RWPE1 (cell line): ENCODE results near the gene GRID2.

Experiments used
- CTCF ChIA-PET: fragments of 350-600 bp; sonication (Branson Sonifier 250); formaldehyde crosslinking; extraction: SDS; loops from one replicate; lab custom pipeline; 2021; lab: Yijun Ruan, JAX
- POLR2A ChIA-PET: fragments of 400-600 bp; formaldehyde crosslinking; extraction: SDS; loops from one replicate; lab custom pipeline; 2020; ENCODE audit warnings: antibody characterized with exemption; ENCODE audit not compliant: low non-redundant PET; lab: Yijun Ruan, JAX
- DNase-seq: peaks from one replicate; pipeline ENCODE4 v3.0.0; 2012; ENCODE audit warnings: low spot score
- H3K27ac ChIP-seq: fragments of 450-650 bp; 2 replicates; pipeline ENCODE4 v1.5.1; 2017
- CTCF ChIP-seq: fragments of 450-650 bp; conservative IDR thresholded peaks from 2 replicates; pipeline ENCODE4 v1.5.1; 2017; ENCODE audit warnings: low read depth, mild to moderate bottlenecking

The GRID2 gene

GRCh38 chr4:92346289-92346688 lies 42.5 kb downstream of the GRID2 start:
- POLR2A ChIA-PET, result no interaction called here
- no peak for DNase-seq
- CTCF ChIA-PET, result no interaction called here
- no peak overlapping the region for H3K27ac ChIP-seq
- TF ChIP-seq CTCF, result no peak

- CTCF ChIA-PET, result no interaction called here
- no peak for TF ChIP-seq CTCF
- H3K27ac ChIP-seq, result no peak overlapping the region
- POLR2A ChIA-PET, result no interaction called here
- DNase-seq, result no peak
Measured at GRCh38 chr4:92357966-92358365, 54.2 kb downstream of the GRID2 start.

GRCh38 chr4:92359491-92359890 lies 55.7 kb downstream of the GRID2 start:
- ChIA-PET CTCF (no interaction called here), POLR2A (no interaction called here)
- no peak for TF ChIP-seq CTCF
- no peak overlapping the region for H3K27ac ChIP-seq
- no peak for DNase-seq

GRCh38 chr4:92362028-92362427 lies 58.3 kb downstream of the GRID2 start:
- DNase-seq, result no peak
- CTCF ChIA-PET, result no interaction called here
- H3K27ac ChIP-seq, result no peak overlapping the region
- TF ChIP-seq CTCF, result no peak
- POLR2A ChIA-PET, result no interaction called here

- ChIA-PET POLR2A (no interaction called here), CTCF (no interaction called here)
- no peak for TF ChIP-seq CTCF
- no peak for DNase-seq
- H3K27ac ChIP-seq, result no peak overlapping the region
Measured at GRCh38 chr4:92368653-92369052, 64.9 kb downstream of the GRID2 start.

GRCh38 chr4:92381616-92382015 lies 77.8 kb downstream of the GRID2 start:
- DNase-seq, result no peak
- H3K27ac ChIP-seq, result no peak overlapping the region
- TF ChIP-seq CTCF, result no peak
- POLR2A ChIA-PET, result no interaction called here
- CTCF ChIA-PET, result no interaction called here

GRCh38 chr4:92382128-92382527 lies 78.4 kb downstream of the GRID2 start:
- CTCF ChIA-PET, result interaction anchor here (0.7 kb wide), 1 partner anchor 53 kb away, joined by 3 read pairs; no protein-coding TSS in a partner anchor
- H3K27ac ChIP-seq, result no peak overlapping the region
- POLR2A ChIA-PET, result no interaction called here
- no peak for TF ChIP-seq CTCF
- DNase-seq, result no peak
